HG03469 (cell line): ENCODE results near the gene HNRNPA3.

ENCODE experiments used
- ATAC-seq: cut with Tn5 transposase; IDR thresholded peaks from one replicate; pipeline ENCODE4 v1.9.1; 2021; ENCODE audit warnings: mild to moderate bottlenecking, moderate library complexity, moderate number of reproducible peaks; ENCODE audit not compliant: unreplicated experiment

Gene HNRNPA3

DNA sequence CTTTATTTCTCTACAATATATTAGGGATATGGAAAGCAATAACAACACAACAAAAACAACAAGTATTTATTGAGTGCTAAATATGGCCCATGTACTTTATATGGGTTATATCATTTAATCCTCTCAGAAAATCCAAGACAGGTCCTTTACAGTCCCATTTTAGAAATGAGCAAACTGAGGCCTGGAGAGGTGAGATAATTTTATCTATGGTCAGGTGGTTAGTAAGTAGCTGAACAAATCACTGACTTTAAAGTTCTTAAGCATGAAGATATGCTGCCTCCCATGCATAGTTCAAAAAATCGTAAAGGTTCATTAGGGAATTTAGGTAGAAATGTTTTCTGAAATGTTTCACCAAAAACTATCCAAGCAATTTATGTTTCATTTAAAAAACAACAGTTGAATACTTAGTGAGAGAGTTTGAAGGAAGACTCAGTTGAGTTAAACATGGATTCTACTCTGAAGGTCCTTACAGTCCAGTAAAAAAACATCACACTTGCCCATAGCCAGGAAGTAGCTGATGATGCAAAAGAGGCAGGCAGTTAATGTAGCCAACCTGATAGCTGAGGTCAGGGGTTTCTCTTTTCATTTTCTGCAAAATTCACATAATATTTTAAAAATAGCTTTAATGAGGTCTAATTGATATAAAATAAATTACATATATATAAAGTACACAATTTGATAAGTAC is 59.5 kb downstream of the HNRNPA3 start:
- ATAC-seq = no peak

DNA sequence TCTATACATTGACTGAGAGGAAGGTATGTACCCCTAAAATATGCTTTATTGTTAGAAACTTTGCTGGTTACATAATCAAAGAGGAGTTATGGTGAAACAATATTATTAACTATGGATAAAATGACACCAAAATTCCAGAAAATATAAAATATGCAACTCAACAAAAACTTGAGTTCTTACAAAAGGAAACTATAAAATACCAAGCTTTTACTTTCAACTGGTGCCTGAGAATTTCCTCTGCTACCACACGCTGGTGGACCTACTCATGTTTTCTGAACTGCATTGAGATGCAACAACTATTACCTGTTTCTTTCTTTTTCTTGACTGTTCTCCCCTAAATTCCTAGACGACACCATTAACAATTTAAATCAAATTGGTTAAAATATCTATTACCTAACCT is 60.2 kb downstream of the HNRNPA3 start:
- no peak for ATAC-seq

DNA sequence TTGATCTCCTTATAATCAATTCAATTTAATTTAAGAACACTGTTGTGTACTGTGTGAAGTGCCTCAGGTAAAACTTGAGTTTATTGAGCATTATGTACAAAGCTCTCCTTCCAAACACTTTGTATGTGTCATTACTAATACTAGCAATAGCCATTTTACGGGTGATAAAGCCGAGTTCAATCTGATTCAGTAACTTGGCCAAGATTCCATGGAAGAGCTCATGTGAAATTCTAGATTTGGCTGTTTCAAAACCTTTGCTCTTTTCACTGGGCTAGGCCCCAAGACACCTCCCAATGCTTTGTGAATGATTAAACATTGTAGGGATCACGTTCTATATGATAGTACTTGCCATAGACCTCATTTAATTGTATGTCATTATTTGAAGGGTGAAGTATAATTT is 60.8 kb downstream of the HNRNPA3 start:
- ATAC-seq = no peak
